OCI-LY3 (cell line): ENCODE results near the gene GALNT11.

Experiments used
- EZH2phosphoT487 ChIP-seq: fragments of 200-600 bp; shearing (Covaris generic); IDR thresholded peaks from 2 replicates; pipeline ENCODE4 v1.6.1; 2018; ENCODE audit warnings: antibody characterized with exemption, mixed run types, low read depth
- TF ChIP-seq, protein P1 (sequence below): fragments of 200-600, 300-600 bp; sonication (generic); IDR thresholded peaks from 2 replicates; pipeline ENCODE4 v1.5.1; 2014; ENCODE audit warnings: antibody characterized with exemption, low read length, low read depth

DNA sequence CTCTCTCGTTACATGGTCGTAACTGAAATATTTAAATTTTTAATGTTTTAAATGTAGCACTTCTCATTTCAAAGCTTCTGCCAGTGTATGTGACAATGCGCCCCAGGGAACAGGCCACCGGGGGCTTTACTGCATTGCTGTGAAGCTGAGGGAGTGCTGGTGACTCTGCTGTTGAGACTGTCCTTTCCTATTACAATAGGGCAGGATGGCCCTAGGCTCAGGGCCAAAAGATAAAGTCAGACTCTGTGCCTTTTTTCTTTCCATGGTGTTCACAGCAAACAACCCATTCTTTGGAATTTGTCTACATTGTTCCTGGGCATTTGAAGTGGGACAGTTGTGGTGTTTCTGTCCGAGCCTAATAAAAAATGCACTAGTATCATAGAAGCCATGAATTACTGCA, 107.3 kb downstream of the GALNT11 start:
- TF ChIP-seq, protein P1, sequence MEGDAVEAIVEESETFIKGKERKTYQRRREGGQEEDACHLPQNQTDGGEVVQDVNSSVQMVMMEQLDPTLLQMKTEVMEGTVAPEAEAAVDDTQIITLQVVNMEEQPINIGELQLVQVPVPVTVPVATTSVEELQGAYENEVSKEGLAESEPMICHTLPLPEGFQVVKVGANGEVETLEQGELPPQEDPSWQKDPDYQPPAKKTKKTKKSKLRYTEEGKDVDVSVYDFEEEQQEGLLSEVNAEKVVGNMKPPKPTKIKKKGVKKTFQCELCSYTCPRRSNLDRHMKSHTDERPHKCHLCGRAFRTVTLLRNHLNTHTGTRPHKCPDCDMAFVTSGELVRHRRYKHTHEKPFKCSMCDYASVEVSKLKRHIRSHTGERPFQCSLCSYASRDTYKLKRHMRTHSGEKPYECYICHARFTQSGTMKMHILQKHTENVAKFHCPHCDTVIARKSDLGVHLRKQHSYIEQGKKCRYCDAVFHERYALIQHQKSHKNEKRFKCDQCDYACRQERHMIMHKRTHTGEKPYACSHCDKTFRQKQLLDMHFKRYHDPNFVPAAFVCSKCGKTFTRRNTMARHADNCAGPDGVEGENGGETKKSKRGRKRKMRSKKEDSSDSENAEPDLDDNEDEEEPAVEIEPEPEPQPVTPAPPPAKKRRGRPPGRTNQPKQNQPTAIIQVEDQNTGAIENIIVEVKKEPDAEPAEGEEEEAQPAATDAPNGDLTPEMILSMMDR: no peak
- TF ChIP-seq EZH2phosphoT487: no peak
